HCT116 (cell line): ENCODE results near the gene AGAP1.

Experiments used
- ATF3 ChIP-seq: IDR thresholded peaks from 2 replicates; pipeline ENCODE4 v1.6.1; 2012
- CTCF ChIP-seq, 3 experiments: fragments of 200-600 bp in 1 of 3; sonication (generic) in 1 of 3; IDR thresholded peaks in 2 of 3; conservative IDR thresholded peaks in 1 of 3; 2 replicates each; pipeline ENCODE4 v1.5.1; 2012 to 2017; ENCODE audit warnings: low read depth in 2 of 3, low read length in 2 of 3, antibody characterized with exemption in 1 of 3, borderline replicate concordance in 1 of 3, control low read depth in 1 of 3, mild to moderate bottlenecking in 1 of 3, mixed read lengths in 1 of 3, mixed run types in 1 of 3, moderate library complexity in 1 of 3; ENCODE audit not compliant: insufficient read depth in 1 of 3
- EGR1 ChIP-seq: IDR thresholded peaks from 2 replicates; pipeline ENCODE4 v1.6.1; 2012; ENCODE audit warnings: low read depth
- POLR2A ChIP-seq: IDR thresholded peaks from 2 replicates; pipeline ENCODE4 v1.7.0; 2011; ENCODE audit warnings: borderline replicate concordance; ENCODE audit not compliant: insufficient read depth, insufficient read length; ENCODE audit errors: extremely low read depth
- POLR2AphosphoS5 ChIP-seq: IDR thresholded peaks from 2 replicates; pipeline ENCODE4 v1.6.1; 2011; ENCODE audit warnings: mild to moderate bottlenecking, low read depth, low read length, moderate library complexity
- RAD21 ChIP-seq: IDR thresholded peaks from 2 replicates; pipeline ENCODE4 v1.6.1; 2012; ENCODE audit warnings: low read depth, mild to moderate bottlenecking
- REST ChIP-seq: IDR thresholded peaks from 2 replicates; pipeline ENCODE4 v1.6.1; 2012; ENCODE audit warnings: low read depth
- SP1 ChIP-seq: IDR thresholded peaks from 2 replicates; pipeline ENCODE4 v1.6.1; 2012; ENCODE audit warnings: low read depth
- SRF ChIP-seq: IDR thresholded peaks from 2 replicates; pipeline ENCODE4 v1.6.1; 2012; ENCODE audit warnings: low read depth
- TCF7L2 ChIP-seq: IDR thresholded peaks from 2 replicates; pipeline ENCODE4 v1.7.0; 2011; ENCODE audit warnings: borderline replicate concordance, inconsistent platforms; ENCODE audit not compliant: insufficient read depth, insufficient read length; ENCODE audit errors: extremely low read depth
- YY1 ChIP-seq: IDR thresholded peaks from 2 replicates; pipeline ENCODE4 v1.6.1; 2011; ENCODE audit warnings: low read length, low read depth, moderate library complexity, mild to moderate bottlenecking; ENCODE audit not compliant: insufficient replicate concordance; ENCODE audit errors: extremely low read depth
- ZBTB33 ChIP-seq: IDR thresholded peaks from 2 replicates; pipeline ENCODE4 v1.6.1; 2011; ENCODE audit warnings: mild to moderate bottlenecking, low read length, moderate library complexity; ENCODE audit not compliant: insufficient replicate concordance; ENCODE audit errors: extremely low read depth
- ZFX ChIP-seq: fragments of 450-650 bp; IDR thresholded peaks from 2 replicates; pipeline ENCODE4 v1.6.1; 2017

GRCh38 chr2:235695602-235695895, 201.7 kb downstream of the AGAP1 start:
- no peak for TF ChIP-seq CTCF (IDR thresholded peaks at IDR 0.05 in 2 of 3, conservative IDR thresholded peaks at IDR 0.05 in 1 of 3; ENCODE audit: borderline replicate concordance in 1 of 3, insufficient read depth in 1 of 3, low read depth in 2 of 3, low read length in 2 of 3)
- TF ChIP-seq POLR2AphosphoS5: no peak
- no peak for TF ChIP-seq ZBTB33
- no peak for TF ChIP-seq RAD21
- TF ChIP-seq SRF: no peak
- TF ChIP-seq SP1: no peak
- TF ChIP-seq ZFX: no peak
- no peak for TF ChIP-seq REST
- no peak for TF ChIP-seq POLR2A
- TF ChIP-seq EGR1: no peak
- no peak for TF ChIP-seq ATF3
- no peak for TF ChIP-seq YY1
- TF ChIP-seq TCF7L2: no peak
